HepG2 (cell line): ENCODE measurements around the gene KRTAP1-3. TPM values are rescaled to one million over a fixed set of nuclear protein-coding genes. Genes with fewer than 3 reads are reported as not detected.

Source experiments
- ATAC-seq: fragments of 200-7000 bp; cut with Tn5 transposase; 3 replicates; pipeline ENCODE4 v1.9.1; 2020; ENCODE audit warnings: mild to moderate bottlenecking, moderate library complexity
- BruUV-seq: library from RNA; stranded (reverse); fragments of 400-500 nt; replicated peaks from 2 replicates; lab custom pipeline; 2021; lab: Mats Ljungman, UMichigan
- CTCF ChIA-PET: fragments of 300-600 bp; formaldehyde crosslinking; extraction: SDS; loops from one replicate; lab custom pipeline; 2021; ENCODE audit warnings: low total read pairs, inconsistent platforms, low intra/inter-chr PET ratio; lab: Yijun Ruan, JAX
- POLR2A ChIA-PET: fragments of 350-600 bp; sonication (Branson Sonifier 250); formaldehyde crosslinking; loops from one replicate; lab custom pipeline; 2020; ENCODE audit warnings: antibody characterized with exemption, inconsistent platforms; lab: Yijun Ruan, JAX
- DNase-seq: peaks from one replicate; pipeline ENCODE4 v3.0.0-alpha.2; 2015; ENCODE audit warnings: low spot score
- FAIRE-seq: peaks from 3 replicates; lab custom pipeline; 2011; peaks lifted over from hg19 to GRCh38; lab: Jason Lieb, UNC
- H2AFZ ChIP-seq: one replicate; pipeline ENCODE4 v1.6.1; 2011; ENCODE audit warnings: low read length, inconsistent platforms
- H3K27ac ChIP-seq: fragments of 300-600 bp; 3 replicates; pipeline ENCODE4 v1.8.0; 2011; ENCODE audit warnings: mixed run types, mild to moderate bottlenecking, mixed read lengths, low read length, inconsistent platforms; ENCODE audit not compliant: insufficient read depth; ENCODE audit errors: extremely low read length
- H3K27me3 ChIP-seq, 2 experiments: fragments of 200-600 bp in 1 of 2; 2 replicates in 1 of 2; 3 replicates in 1 of 2; pipeline versions ENCODE4 v1.6.0 to v1.8.0; 2011; ENCODE audit warnings: low read length in 2 of 2, mild to moderate bottlenecking in 2 of 2, moderate library complexity in 2 of 2, inconsistent platforms in 1 of 2; ENCODE audit not compliant: insufficient read depth in 2 of 2, control insufficient read depth in 1 of 2
- H3K36me3 ChIP-seq, 2 experiments: fragments of 200-600 bp in 1 of 2; replicated peaks in 1 of 2; 2 replicates in 1 of 2; 3 replicates in 1 of 2; pipeline versions ENCODE4 v1.5.1 to v1.8.0; 2011; ENCODE audit warnings: low read length in 2 of 2, inconsistent platforms in 1 of 2; ENCODE audit not compliant: insufficient read depth in 2 of 2, control insufficient read depth in 1 of 2
- H3K4me1 ChIP-seq: 2 replicates; pipeline ENCODE4 v1.5.1; 2012; ENCODE audit warnings: low read length, inconsistent platforms; ENCODE audit not compliant: insufficient read depth
- H3K4me2 ChIP-seq: 2 replicates; pipeline ENCODE4 v1.6.0; 2011; ENCODE audit warnings: low read depth, low read length, inconsistent platforms
- H3K4me3 ChIP-seq, 3 experiments: fragments of 200-600 bp in 1 of 3; sonication (generic), shearing (Covaris generic) in 1 of 3; replicated peaks in 1 of 3; 2 replicates each; pipeline ENCODE4 v1.5.1; 2011 to 2016; ENCODE audit warnings: low read length in 3 of 3, inconsistent platforms in 2 of 3, low read depth in 2 of 3, mild to moderate bottlenecking in 2 of 3, control low read depth in 1 of 3, mixed read lengths in 1 of 3; ENCODE audit not compliant: insufficient read depth in 1 of 3
- H3K79me2 ChIP-seq: one replicate; pipeline ENCODE4 v1.6.1; 2011; ENCODE audit warnings: low read length, inconsistent platforms; ENCODE audit not compliant: insufficient read depth
- H3K9ac ChIP-seq: 2 replicates; pipeline ENCODE4 v1.6.0; 2011; ENCODE audit warnings: mild to moderate bottlenecking, low read depth, low read length, inconsistent platforms; ENCODE audit not compliant: insufficient read depth
- H3K9me3 ChIP-seq: 2 replicates; pipeline ENCODE4 v1.5.1; 2012; ENCODE audit warnings: mild to moderate bottlenecking, low read length
- H4K20me1 ChIP-seq: 2 replicates; pipeline ENCODE4 v1.6.0; 2011; ENCODE audit warnings: inconsistent platforms, mild to moderate bottlenecking, low read length, moderate library complexity; ENCODE audit not compliant: insufficient read depth
- ARID2 ChIP-seq: sonication (generic); formaldehyde crosslinking; IDR thresholded peaks from 2 replicates; pipeline ENCODE4 v1.8.1; 2022; ENCODE audit warnings: mild to moderate bottlenecking, missing genetic modification reagents, borderline replicate concordance
- MAFF ChIP-seq: IDR thresholded peaks from 2 replicates; pipeline ENCODE4 v1.6.1; 2011; ENCODE audit warnings: low read depth, low read length, improper control_type of control experiment
- MAFK ChIP-seq, 2 experiments: IDR thresholded peaks in 1 of 2; conservative IDR thresholded peaks in 1 of 2; 2 replicates each; pipeline ENCODE4 v1.6.1; 2011; ENCODE audit warnings: improper control_type of control experiment in 2 of 2, low read length in 2 of 2
- MIXL1 ChIP-seq: IDR thresholded peaks from 2 replicates; pipeline ENCODE4 v1.6.1; 2016
- ZC3H13 ChIP-seq: sonication (generic); formaldehyde crosslinking; IDR thresholded peaks from 2 replicates; pipeline ENCODE4 v1.8.1; 2023; ENCODE audit warnings: mild to moderate bottlenecking, missing genetic modification reagents, moderate library complexity
- ZFP82 ChIP-seq: sonication (generic); formaldehyde crosslinking; IDR thresholded peaks from 2 replicates; pipeline ENCODE4 v1.5.1; 2020; ENCODE audit warnings: mild to moderate bottlenecking, missing genetic modification reagents, borderline replicate concordance
- ZKSCAN5 ChIP-seq: sonication (generic); formaldehyde crosslinking; IDR thresholded peaks from 2 replicates; pipeline ENCODE4 v1.5.1; 2020; ENCODE audit warnings: mild to moderate bottlenecking, missing genetic modification reagents
- ZNF160 ChIP-seq: sonication (generic); formaldehyde crosslinking; IDR thresholded peaks from 2 replicates; pipeline ENCODE4 v1.8.0; 2022; ENCODE audit warnings: mild to moderate bottlenecking, inconsistent platforms, missing genetic modification reagents
- ZNF343 ChIP-seq: sonication (generic); formaldehyde crosslinking; IDR thresholded peaks from 2 replicates; pipeline ENCODE4 v1.4.0; 2020; ENCODE audit warnings: mild to moderate bottlenecking, missing genetic modification reagents
- ZNF350 ChIP-seq: sonication (generic); formaldehyde crosslinking; IDR thresholded peaks from 2 replicates; pipeline ENCODE4 v1.4.0; 2020; ENCODE audit warnings: mild to moderate bottlenecking, low read depth, missing genetic modification reagents, borderline replicate concordance
- ZNF569 ChIP-seq: sonication (generic); formaldehyde crosslinking; IDR thresholded peaks from 2 replicates; pipeline ENCODE4 v1.5.0; 2020; ENCODE audit warnings: mild to moderate bottlenecking, missing genetic modification reagents, moderate library complexity, borderline replicate concordance
- ZNF589 ChIP-seq: sonication (generic); formaldehyde crosslinking; conservative IDR thresholded peaks from 2 replicates; pipeline ENCODE4 v1.8.0; 2022; ENCODE audit warnings: mild to moderate bottlenecking, moderate library complexity, missing genetic modification reagents
- whole genome bisulfite sequencing: methylation state at CpG from one replicate; pipeline ENCODE4 v1.1.6; 2017; ENCODE audit warnings: low lambda C conversion rate; 5-methylcytosine and 5-hydroxymethylcytosine counted together
- in situ Hi-C: cut with HindIII; loops from 2 replicates; pipeline ENCODE4 v1.10.0; 2017; ENCODE audit warnings: low pct_unique_long_range_greater_than_20kb; ENCODE audit not compliant: extremely low pct_ligation_motif_present
- intact Hi-C: fragments of 100-400 bp; cut with micrococcal nuclease; formaldehyde crosslinking; loops from one replicate; pipeline ENCODE4 v1.10.0; 2022; ENCODE audit not compliant: unreplicated experiment
- polyA plus RNA-seq, 8 experiments: library from polyadenylated mRNA; depleted of rRNA in 3 of 8; stranded (reverse) in 7 of 8; unstranded in 1 of 8; fragments of >200 nt; fragmentation: Illumina TruSeq in 4 of 8; extraction: Trizol in 4 of 8; gene quantifications; 2 replicates each; pipeline versions ENCODE4 v1.2.1 to v1.2.3, GENCODE V29; 2011 to 2016; ENCODE audit warnings: low read depth in 4 of 8, missing spikeins in 1 of 8, mixed read lengths in 1 of 8; ENCODE audit not compliant: insufficient read depth in 1 of 8
- total RNA-seq, 5 experiments: library from RNA; depleted of rRNA; stranded (reverse); fragments of >200 nt; fragmentation: Illumina TruSeq; extraction: Trizol; gene quantifications; 2 replicates each; pipeline ENCODE4 v1.2.3, GENCODE V29; 2016; ENCODE audit warnings: low read depth in 1 of 5

Gene KRTAP1-3
- total and polyA plus RNA-seq, 2 of the 13 experiments (the other 11 are each of a cell fraction or from before 2014, with no cell fraction given), result not detected

- intact Hi-C loops, result no loop called here
- H3K36me3 ChIP-seq, result no peaks in the 10 kb centered on the region
- WGBS, result 74% methylated on average over 4 of the region's 4 CpGs
- CTCF ChIA-PET, result no interaction called here
- FAIRE-seq, result no peak
- H3K27me3 ChIP-seq, result no peaks in the 10 kb centered on the region
- peaks cover 5% of the 10 kb centered on the region; the same call in 1 of the 2 replicates for H3K4me1 ChIP-seq
- in situ Hi-C loops, result no loop called here
- H3K79me2 ChIP-seq, result no peaks in the 10 kb centered on the region
- H3K9ac ChIP-seq, result no peak within 1 kb of the TSS
- no peaks in the 10 kb centered on the region for H3K9me3 ChIP-seq
- no peak for TF ChIP-seq ZNF343
- no peak for TF ChIP-seq ZFP82 (CRISPR knock-in tag)
- TF ChIP-seq ZNF589, result no peak
- TF ChIP-seq ZKSCAN5, result no peak
- TF ChIP-seq ZNF350 (CRISPR knock-in tag), result no peak
- TF ChIP-seq ARID2 (CRISPR knock-in tag), result no peak
- no peak within 1 kb of the TSS for H3K4me3 ChIP-seq
- POLR2A ChIA-PET, result no interaction called here
- no TSS peak for BruUV-seq
- H3K27ac ChIP-seq, result no peak within 1 kb of the TSS
- DNase-seq, result no peak
- H2AFZ ChIP-seq, result no peak within 1 kb of the TSS
- no peak for ATAC-seq
- no peak within 1 kb of the TSS for H3K4me2 ChIP-seq
- no peaks in the 10 kb centered on the region for H4K20me1 ChIP-seq
Measured at GRCh38 chr17:40993839-40994238, 40.8 kb downstream of the KRTAP1-3 start, which contains the start of gene KRTAP3-3. TSS of gene KRTAP3-3 (minus strand) at chr17:40994164. CDS start at chr17:40994097, 67 bp downstream.

GRCh38 chr17:40993084-40993483 lies 41.6 kb downstream of the KRTAP1-3 start:
- in situ Hi-C loops, result no loop called here
- no peaks in the 10 kb centered on the region for H3K27me3 ChIP-seq
- no peaks in the 10 kb centered on the region for H3K36me3 ChIP-seq
- TF ChIP-seq ZC3H13 (CRISPR knock-in tag) (no peak), MAFF (peak; percentile 62; the same call in 1 of the 2 replicates), MIXL1 (CRISPR knock-in tag) (no peak), MAFK (conservative IDR thresholded peaks at IDR 0.05 in 1 of 2, IDR thresholded peaks at IDR 0.05 in 1 of 2; ENCODE audit: low read length in 2 of 2) (peak; percentile 53 to 74), ZNF160 (CRISPR knock-in tag) (no peak), ZNF569 (CRISPR knock-in tag) (no peak)
- H3K79me2 ChIP-seq, result no peaks in the 10 kb centered on the region
- H3K4me2 ChIP-seq, result no peak overlapping the region
- H2AFZ ChIP-seq, result no peak overlapping the region
- POLR2A ChIA-PET, result no interaction called here
- H3K27ac ChIP-seq, result no peak overlapping the region
- ATAC-seq (no peak), DNase-seq (no peak), FAIRE-seq (no peak)
- WGBS, result 94% methylated on average over 2 of the region's 2 CpGs
- H3K9ac ChIP-seq, result no peak overlapping the region
- BruUV-seq, result no TSS peak
- no peak overlapping the region for H3K4me3 ChIP-seq
- no peaks in the 10 kb centered on the region for H4K20me1 ChIP-seq
- intact Hi-C loops, result no loop called here
- H3K9me3 ChIP-seq, result no peaks in the 10 kb centered on the region
- peaks cover 5% of the 10 kb centered on the region; the same call in 1 of the 2 replicates for H3K4me1 ChIP-seq
- CTCF ChIA-PET, result no interaction called here
